BJ (cell line): ENCODE measurements around the gene SKI. TPM values are rescaled to one million over a fixed set of nuclear protein-coding genes. Genes with fewer than 3 reads are reported as not detected.

Experiments used
- CTCF ChIA-PET: fragments of 350-600 bp; formaldehyde crosslinking; extraction: SDS; loops from one replicate; lab custom pipeline; 2021; ENCODE audit warnings: antibody characterized with exemption, inconsistent platforms; lab: Yijun Ruan, JAX
- POLR2A ChIA-PET: fragments of 300-600 bp; sonication (Branson Sonifier 250); formaldehyde crosslinking; extraction: SDS; loops from one replicate; lab custom pipeline; 2021; ENCODE audit warnings: antibody characterized with exemption; lab: Charles Lee
- DNase-seq: peaks from one replicate; pipeline ENCODE4 v3.0.0-alpha.2; 2011; ENCODE audit warnings: low read depth
- H3K27me3 ChIP-seq: 2 replicates; pipeline ENCODE4 v1.6.0; 2011; ENCODE audit warnings: low read length; ENCODE audit not compliant: control insufficient read depth, insufficient read depth
- H3K36me3 ChIP-seq: 2 replicates; pipeline ENCODE4 v1.5.1; 2011; ENCODE audit warnings: low read length; ENCODE audit not compliant: control insufficient read depth, insufficient read depth
- H3K4me3 ChIP-seq: 2 replicates; pipeline ENCODE4 v1.5.1; 2011; ENCODE audit warnings: low read depth, mild to moderate bottlenecking, control low read depth, low read length
- polyA plus RNA-seq: library from polyadenylated mRNA; depleted of rRNA; stranded (reverse); fragments of >200 nt; gene quantifications from 2 replicates; pipeline ENCODE4 v1.2.3, GENCODE V29; 2011
- TF ChIP-seq, protein P1 (sequence below): IDR thresholded peaks from 2 replicates; pipeline ENCODE4 v1.5.1; 2011; ENCODE audit warnings: low read depth, mild to moderate bottlenecking, control low read depth, inconsistent platforms, low read length, moderate library complexity; ENCODE audit not compliant: insufficient read depth

The SKI gene
- polyA plus RNA-seq, 1 experiment = 5.1 TPM

DNA sequence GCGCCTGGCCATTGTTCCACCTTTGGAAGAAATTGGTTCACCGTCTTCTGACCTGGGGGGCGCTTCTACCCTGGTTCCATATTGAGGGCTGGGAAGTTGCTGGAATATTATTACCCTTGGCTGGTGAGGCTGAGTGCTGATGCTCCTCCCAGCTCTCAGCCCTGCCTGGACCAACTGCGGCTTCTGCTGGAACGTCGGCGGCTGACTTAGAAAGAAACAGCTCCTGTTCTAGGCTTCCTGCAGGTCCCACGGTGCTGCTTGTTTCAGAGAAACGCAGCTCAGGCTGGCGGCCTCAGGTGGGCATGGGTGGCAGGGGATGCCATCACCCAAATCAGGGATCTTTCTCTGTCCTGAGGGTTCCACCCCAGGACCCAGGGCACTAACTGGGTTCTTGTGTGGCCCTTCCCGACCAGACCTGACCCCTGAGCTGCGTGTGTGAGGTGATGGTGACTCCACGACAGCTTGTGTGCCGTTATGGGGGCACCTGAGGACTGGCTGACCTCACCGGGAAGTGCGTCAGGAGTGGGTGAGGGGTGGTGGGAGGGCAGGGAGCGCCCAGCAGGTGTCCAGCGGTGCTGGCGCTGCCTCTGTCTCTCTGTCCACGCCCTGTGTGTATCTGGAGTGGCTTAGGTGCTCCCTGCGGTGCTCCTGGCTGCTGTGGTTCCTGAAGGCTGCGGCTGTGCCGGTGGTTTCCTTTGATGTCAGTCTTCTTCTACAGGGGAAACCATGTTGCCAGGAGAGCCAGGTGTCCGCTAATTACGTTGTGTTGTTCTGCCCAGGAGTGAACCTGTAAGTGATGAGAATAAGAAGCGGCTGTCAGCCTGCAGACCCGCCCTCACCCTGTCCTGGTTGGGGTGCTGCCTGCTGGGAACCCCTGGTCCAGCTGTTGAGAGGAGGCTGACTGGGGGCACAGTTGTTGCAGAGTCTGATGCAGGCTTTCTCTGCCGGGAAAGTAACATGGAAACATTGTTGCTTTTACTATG is 8.9 kb downstream of the SKI start:
- CTCF ChIA-PET = interaction anchor here (0.7 to 1.1 kb wide), 2 partner anchors 18 to 70 kb away, joined by 3 to 4 read pairs; no protein-coding TSS in a partner anchor
- no peak for DNase-seq

DNA sequence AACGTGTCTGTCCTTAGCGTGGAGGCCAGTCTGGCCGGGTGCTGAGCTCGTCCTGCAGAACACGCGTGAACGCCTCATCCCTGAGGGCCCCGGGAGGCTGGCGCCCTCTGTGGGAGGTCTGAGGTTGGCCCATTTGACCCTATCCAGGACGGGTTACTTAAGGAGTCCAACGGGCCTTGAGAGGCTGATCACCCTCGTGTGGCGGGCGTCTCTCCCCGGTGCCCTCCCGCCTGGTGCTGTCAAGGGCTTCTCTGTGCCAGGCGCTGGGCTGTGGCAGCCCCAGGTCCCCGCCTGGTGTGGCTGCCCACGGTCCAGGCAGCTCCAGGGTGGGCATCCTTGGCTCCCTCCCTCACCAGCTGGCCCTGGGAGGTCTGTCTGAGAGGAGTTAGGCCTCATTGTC is 9.7 kb downstream of the SKI start:
- H3K4me3 ChIP-seq = no peak overlapping the region
- no peak for DNase-seq
- ChIA-PET POLR2A (no interaction called here), CTCF (interaction anchor here (0.7 to 1.1 kb wide), 2 partner anchors 17 to 69 kb away, joined by 3 to 4 read pairs; no protein-coding TSS in a partner anchor)
- H3K36me3 ChIP-seq = peaks cover 7% of the 10 kb centered on the region
- TF ChIP-seq, protein P1, sequence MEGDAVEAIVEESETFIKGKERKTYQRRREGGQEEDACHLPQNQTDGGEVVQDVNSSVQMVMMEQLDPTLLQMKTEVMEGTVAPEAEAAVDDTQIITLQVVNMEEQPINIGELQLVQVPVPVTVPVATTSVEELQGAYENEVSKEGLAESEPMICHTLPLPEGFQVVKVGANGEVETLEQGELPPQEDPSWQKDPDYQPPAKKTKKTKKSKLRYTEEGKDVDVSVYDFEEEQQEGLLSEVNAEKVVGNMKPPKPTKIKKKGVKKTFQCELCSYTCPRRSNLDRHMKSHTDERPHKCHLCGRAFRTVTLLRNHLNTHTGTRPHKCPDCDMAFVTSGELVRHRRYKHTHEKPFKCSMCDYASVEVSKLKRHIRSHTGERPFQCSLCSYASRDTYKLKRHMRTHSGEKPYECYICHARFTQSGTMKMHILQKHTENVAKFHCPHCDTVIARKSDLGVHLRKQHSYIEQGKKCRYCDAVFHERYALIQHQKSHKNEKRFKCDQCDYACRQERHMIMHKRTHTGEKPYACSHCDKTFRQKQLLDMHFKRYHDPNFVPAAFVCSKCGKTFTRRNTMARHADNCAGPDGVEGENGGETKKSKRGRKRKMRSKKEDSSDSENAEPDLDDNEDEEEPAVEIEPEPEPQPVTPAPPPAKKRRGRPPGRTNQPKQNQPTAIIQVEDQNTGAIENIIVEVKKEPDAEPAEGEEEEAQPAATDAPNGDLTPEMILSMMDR = peak; percentile 36; the same call in 1 of the 2 replicates
- H3K27me3 ChIP-seq = no peaks in the 10 kb centered on the region

More for the DNA sequence above, 8.9 kb downstream of the SKI start:
- POLR2A ChIA-PET = no interaction called here
- no peak overlapping the region for H3K4me3 ChIP-seq
- TF ChIP-seq, protein P1 = no peak
- peaks cover 7% of the 10 kb centered on the region for H3K36me3 ChIP-seq
- H3K27me3 ChIP-seq = no peaks in the 10 kb centered on the region

DNA sequence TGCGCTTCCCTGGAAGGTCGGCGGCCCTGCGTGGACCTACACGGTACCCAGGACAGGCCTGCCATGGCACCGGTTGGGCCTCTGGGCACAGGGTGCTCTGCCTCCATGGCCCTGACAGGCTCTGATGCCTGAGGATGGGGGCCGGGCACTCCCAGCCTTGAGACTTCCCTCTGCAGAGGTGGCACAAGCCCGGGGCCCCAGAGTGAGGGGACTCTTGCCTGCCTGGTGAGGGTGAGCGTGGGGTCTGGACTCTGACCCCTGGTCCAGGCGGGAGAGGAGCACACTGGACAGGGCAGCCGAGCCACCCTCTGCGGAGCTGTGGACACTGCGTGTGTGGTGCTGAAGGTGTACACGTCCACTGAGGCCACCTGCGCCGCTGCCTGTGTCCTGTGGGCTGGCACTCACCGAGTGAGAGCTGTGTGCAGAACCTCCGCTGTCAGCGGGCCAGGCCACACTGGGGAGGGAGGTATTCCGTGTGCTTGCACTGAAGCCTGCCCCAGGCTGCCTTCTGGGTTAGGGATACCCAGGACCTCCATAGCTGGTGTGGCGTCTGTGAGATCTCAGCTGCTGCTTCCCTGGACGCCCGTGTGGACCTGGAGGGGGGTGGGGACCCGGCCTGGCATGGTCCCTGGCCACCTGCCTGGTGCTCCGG is 10.4 kb downstream of the SKI start:
- H3K27me3 ChIP-seq = no peaks in the 10 kb centered on the region
- TF ChIP-seq, protein P1 = no peak
- POLR2A ChIA-PET = no interaction called here

DNA sequence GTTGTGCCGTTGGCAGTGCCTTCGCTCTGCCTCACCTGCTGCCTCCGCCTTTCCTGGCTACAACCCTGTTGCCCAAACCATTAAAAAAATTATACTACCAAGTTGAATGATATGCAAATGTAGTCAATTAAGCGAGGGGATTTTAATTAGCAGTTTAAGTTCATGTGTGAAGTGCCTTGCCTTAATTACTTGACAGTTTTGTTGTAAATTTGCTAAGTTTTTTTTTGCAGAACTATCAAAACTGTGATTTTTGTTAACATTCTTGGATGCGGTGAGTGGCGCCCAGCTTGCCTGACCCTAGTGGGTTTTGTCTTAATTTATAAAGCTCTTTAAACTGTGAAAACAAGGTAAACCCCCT is 10.9 kb downstream of the SKI start:
- CTCF ChIA-PET = interaction anchor here (1.0 to 1.1 kb wide), 2 partner anchors 10 to 17 kb away, joined by 3 to 4 read pairs; no protein-coding TSS in a partner anchor
- H3K36me3 ChIP-seq = peaks cover 7% of the 10 kb centered on the region
- H3K4me3 ChIP-seq = no peak overlapping the region
- DNase-seq = no peak
- H3K27me3 ChIP-seq = no peaks in the 10 kb centered on the region
- POLR2A ChIA-PET = no interaction called here
- TF ChIP-seq, protein P1 = no peak

More for the DNA sequence above, 10.4 kb downstream of the SKI start:
- no peak for DNase-seq
- Histone ChIP-seq H3K4me3 (no peak overlapping the region), H3K36me3 (peaks cover 7% of the 10 kb centered on the region)
- CTCF ChIA-PET = interaction anchor here (1.0 kb wide), 1 partner anchor 17 kb away, joined by 4 read pairs; no protein-coding TSS in a partner anchor
